Fibroblast of lung (primary cell): Measurements from ENCODE around the gene ITPR2. TPM values are rescaled to one million over a fixed set of nuclear protein-coding genes. Genes with fewer than 3 reads are reported as not detected.

ENCODE experiments used
- DNase-seq, 2 donors: peaks; one replicate each; pipeline versions ENCODE4 v3.0.0 to v3.0.0-alpha.2; 2010; ENCODE audit warnings: low read depth in 2 of 2
- H2AFZ ChIP-seq: 2 replicates; pipeline ENCODE4 v1.5.1; 2012; ENCODE audit warnings: low read length, control low read depth, inconsistent platforms
- H3K27ac ChIP-seq: 2 replicates; pipeline ENCODE4 v1.5.1; 2011; ENCODE audit warnings: low read length, control low read depth; ENCODE audit not compliant: insufficient read depth
- H3K27me3 ChIP-seq: 2 replicates; pipeline ENCODE4 v1.5.1; 2011; ENCODE audit warnings: mild to moderate bottlenecking, low read length; ENCODE audit not compliant: control insufficient read depth, insufficient read depth
- H3K36me3 ChIP-seq: 2 replicates; pipeline ENCODE4 v1.5.1; 2011; ENCODE audit warnings: low read length; ENCODE audit not compliant: control insufficient read depth, insufficient read depth
- H3K4me1 ChIP-seq: 2 replicates; pipeline ENCODE4 v1.5.1; 2011; ENCODE audit warnings: low read length; ENCODE audit not compliant: control insufficient read depth, insufficient read depth; ENCODE audit errors: extremely low read depth
- H3K4me2 ChIP-seq: 2 replicates; pipeline ENCODE4 v1.5.1; 2011; ENCODE audit warnings: low read length, control low read depth; ENCODE audit not compliant: insufficient read depth; ENCODE audit errors: extremely low read depth
- H3K4me3 ChIP-seq, 4 experiments: fragments of 200-600 bp in 1 of 4; sonication (generic) in 1 of 4; replicated peaks in 1 of 4; 2 replicates each; pipeline ENCODE4 v1.5.1; 2011 to 2016; ENCODE audit warnings: low read length in 4 of 4, low read depth in 3 of 4, mild to moderate bottlenecking in 3 of 4, control low read depth in 2 of 4, inconsistent platforms in 1 of 4, mixed read lengths in 1 of 4; ENCODE audit not compliant: insufficient read depth in 1 of 4; ENCODE audit errors: control extremely low read depth in 1 of 4
- H3K79me2 ChIP-seq: 2 replicates; pipeline ENCODE4 v1.5.1; 2012; ENCODE audit warnings: mild to moderate bottlenecking, low read length, inconsistent platforms; ENCODE audit not compliant: control insufficient read depth, insufficient read depth
- H3K9ac ChIP-seq: 2 replicates; pipeline ENCODE4 v1.5.1; 2011; ENCODE audit warnings: mild to moderate bottlenecking, low read length, control low read depth; ENCODE audit not compliant: insufficient read depth
- H3K9me3 ChIP-seq: 2 replicates; pipeline ENCODE4 v1.5.1; 2012; ENCODE audit warnings: low read depth, low read length; ENCODE audit not compliant: control insufficient read depth, insufficient read depth
- H4K20me1 ChIP-seq: 2 replicates; pipeline ENCODE4 v1.5.1; 2011; ENCODE audit warnings: low read length; ENCODE audit not compliant: control insufficient read depth, insufficient read depth; ENCODE audit errors: extremely low read depth
- EZH2 ChIP-seq: IDR thresholded peaks from 2 replicates; pipeline ENCODE4 v1.5.1; 2012; ENCODE audit warnings: low read length, control low read depth, mild to moderate bottlenecking; ENCODE audit errors: missing control alignments
- polyA plus RNA-seq, 2 donors: library from polyadenylated mRNA; depleted of rRNA in 1 of 2; stranded (reverse) in 1 of 2; unstranded in 1 of 2; fragments of >200 nt; gene quantifications; 2 replicates each; pipeline ENCODE4 v1.2.1, GENCODE V29; 2011 to 2012; ENCODE audit warnings: missing spikeins in 1 of 2
- total RNA-seq: library from RNA; depleted of rRNA; stranded (reverse); fragments of >200 nt; gene quantifications from 2 replicates; pipeline ENCODE4 v1.2.1, GENCODE V29; 2014
- TF ChIP-seq, protein P1 (sequence below), 2 donors: IDR thresholded peaks in 1 of 2; conservative IDR thresholded peaks in 1 of 2; 1 replicate in 1 of 2; 2 replicates in 1 of 2; pipeline ENCODE4 v1.5.1; 2011 to 2012; ENCODE audit warnings: low read length in 2 of 2, control low read depth in 1 of 2, inconsistent platforms in 1 of 2, low read depth in 1 of 2, mild to moderate bottlenecking in 1 of 2

ITPR2 gene
- total and polyA plus RNA-seq, 2 donors (not counting 1 experiment from before 2014, with no cell fraction given), result 5.1 to 24.6 TPM

DNA sequence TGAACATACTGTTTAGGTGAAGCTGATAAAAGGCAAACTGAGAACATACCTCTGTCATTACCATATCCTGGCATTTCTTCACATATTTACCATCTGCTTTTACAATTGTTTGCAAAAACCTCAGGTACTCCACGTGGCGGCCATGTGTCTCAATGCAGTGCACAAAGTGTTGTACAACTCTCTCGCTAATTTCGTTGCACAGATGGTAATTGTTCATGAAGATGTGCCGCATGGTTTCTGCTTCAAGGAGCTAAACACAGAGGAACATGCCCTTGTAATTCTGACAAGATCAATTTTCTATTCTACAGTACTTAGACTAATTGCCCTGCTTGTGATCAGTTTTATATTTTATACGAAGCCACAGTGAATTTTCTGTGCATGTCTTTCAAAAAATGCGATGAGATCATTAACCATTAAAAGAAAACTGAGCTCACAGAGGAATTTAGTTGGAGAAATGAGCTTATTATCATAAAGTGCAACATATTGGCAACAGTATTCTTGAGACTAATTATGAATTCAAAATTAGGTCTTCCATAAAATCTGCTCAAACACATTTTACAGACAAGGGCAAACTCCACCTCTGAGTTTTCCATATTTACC lies 233.8 kb downstream of the ITPR2 start:
- H3K27ac ChIP-seq, result no peak overlapping the region
- H2AFZ ChIP-seq, result no peak overlapping the region
- no peak for TF ChIP-seq EZH2
- TF ChIP-seq, protein P1, sequence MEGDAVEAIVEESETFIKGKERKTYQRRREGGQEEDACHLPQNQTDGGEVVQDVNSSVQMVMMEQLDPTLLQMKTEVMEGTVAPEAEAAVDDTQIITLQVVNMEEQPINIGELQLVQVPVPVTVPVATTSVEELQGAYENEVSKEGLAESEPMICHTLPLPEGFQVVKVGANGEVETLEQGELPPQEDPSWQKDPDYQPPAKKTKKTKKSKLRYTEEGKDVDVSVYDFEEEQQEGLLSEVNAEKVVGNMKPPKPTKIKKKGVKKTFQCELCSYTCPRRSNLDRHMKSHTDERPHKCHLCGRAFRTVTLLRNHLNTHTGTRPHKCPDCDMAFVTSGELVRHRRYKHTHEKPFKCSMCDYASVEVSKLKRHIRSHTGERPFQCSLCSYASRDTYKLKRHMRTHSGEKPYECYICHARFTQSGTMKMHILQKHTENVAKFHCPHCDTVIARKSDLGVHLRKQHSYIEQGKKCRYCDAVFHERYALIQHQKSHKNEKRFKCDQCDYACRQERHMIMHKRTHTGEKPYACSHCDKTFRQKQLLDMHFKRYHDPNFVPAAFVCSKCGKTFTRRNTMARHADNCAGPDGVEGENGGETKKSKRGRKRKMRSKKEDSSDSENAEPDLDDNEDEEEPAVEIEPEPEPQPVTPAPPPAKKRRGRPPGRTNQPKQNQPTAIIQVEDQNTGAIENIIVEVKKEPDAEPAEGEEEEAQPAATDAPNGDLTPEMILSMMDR (conservative IDR thresholded peaks at IDR 0.05 in 1 of 2, IDR thresholded peaks at IDR 0.05 in 1 of 2; ENCODE audit: low read depth in 1 of 2, low read length in 2 of 2), result no peak
- H3K4me2 ChIP-seq, result no peak overlapping the region
- H3K27me3 ChIP-seq, result no peaks in the 10 kb centered on the region
- H3K9ac ChIP-seq, result no peak overlapping the region
- no peaks in the 10 kb centered on the region for H3K36me3 ChIP-seq
- no peaks in the 10 kb centered on the region for H3K9me3 ChIP-seq
- no peaks in the 10 kb centered on the region for H4K20me1 ChIP-seq
- H3K4me3 ChIP-seq, result no peak overlapping the region
- H3K4me1 ChIP-seq, result no peaks in the 10 kb centered on the region
- no peaks in the 10 kb centered on the region for H3K79me2 ChIP-seq
- DNase-seq, result peak in 1 of 2 donors; percentile 3

DNA sequence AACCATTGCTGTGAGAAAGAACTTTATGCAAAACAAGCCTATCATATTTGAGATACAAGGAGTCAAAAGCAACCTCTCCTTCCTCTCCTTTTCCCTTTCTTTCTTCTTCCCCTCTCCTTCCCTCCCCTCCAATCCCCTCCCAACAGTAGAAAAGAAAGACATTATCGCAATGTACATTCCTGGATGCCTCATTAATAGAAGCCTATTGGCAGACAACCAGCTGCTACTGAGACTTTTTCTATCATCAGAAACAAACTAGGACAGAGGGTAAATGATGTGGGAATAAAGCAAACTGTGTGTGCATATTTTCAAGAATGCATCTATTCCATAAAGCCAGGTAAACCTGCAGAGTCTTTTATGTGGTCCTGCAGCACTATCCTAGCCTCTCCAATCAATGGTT lies 237.2 kb downstream of the ITPR2 start:
- H4K20me1 ChIP-seq, result no peaks in the 10 kb centered on the region
- TF ChIP-seq EZH2, result no peak
- TF ChIP-seq, protein P1 (conservative IDR thresholded peaks at IDR 0.05 in 1 of 2, IDR thresholded peaks at IDR 0.05 in 1 of 2; ENCODE audit: low read depth in 1 of 2, low read length in 2 of 2), result no peak

DNA sequence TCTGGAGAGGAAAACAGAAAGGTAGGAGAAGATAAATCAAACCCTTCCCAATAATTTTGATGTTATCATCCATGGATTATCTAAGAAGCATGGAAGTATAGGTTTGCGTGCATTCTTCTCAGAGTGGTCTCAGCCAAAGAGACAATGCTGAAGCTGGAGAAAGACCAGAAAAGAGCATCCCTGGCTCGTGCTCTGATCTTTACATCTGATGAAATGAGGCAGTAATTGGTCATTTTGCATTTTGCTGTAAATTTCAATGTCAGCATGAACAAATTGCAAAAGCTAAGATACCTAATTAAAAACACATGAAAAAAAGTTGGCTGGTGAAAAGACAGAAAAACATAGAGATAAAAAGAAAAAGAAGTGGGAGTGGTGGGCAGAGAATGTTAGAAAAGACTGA lies 252.4 kb downstream of the ITPR2 start:
- Histone ChIP-seq H3K4me1 (no peaks in the 10 kb centered on the region), H2AFZ (no peak overlapping the region), H3K27ac (no peak overlapping the region), H3K9me3 (no peaks in the 10 kb centered on the region), H4K20me1 (no peaks in the 10 kb centered on the region), H3K4me3 (no peak overlapping the region), H3K4me2 (no peak overlapping the region), H3K79me2 (no peaks in the 10 kb centered on the region), H3K27me3 (no peaks in the 10 kb centered on the region), H3K36me3 (no peaks in the 10 kb centered on the region), H3K9ac (no peak overlapping the region)
- TF ChIP-seq, protein P1 (conservative IDR thresholded peaks at IDR 0.05 in 1 of 2, IDR thresholded peaks at IDR 0.05 in 1 of 2; ENCODE audit: low read depth in 1 of 2, low read length in 2 of 2), result no peak
- TF ChIP-seq EZH2, result no peak
- DNase-seq, result no peak

More for the DNA sequence above, 237.2 kb downstream of the ITPR2 start:
- Histone ChIP-seq H3K36me3 (no peaks in the 10 kb centered on the region), H3K4me3 (no peak overlapping the region), H3K27me3 (no peaks in the 10 kb centered on the region), H3K9me3 (no peaks in the 10 kb centered on the region), H3K4me2 (no peak overlapping the region), H3K27ac (no peak overlapping the region), H3K4me1 (no peaks in the 10 kb centered on the region), H3K9ac (no peak overlapping the region), H2AFZ (no peak overlapping the region), H3K79me2 (no peaks in the 10 kb centered on the region)
- peak in 1 of 2 donors; percentile 16 for DNase-seq
